ENCODE data around the gene RPS21. TPM values are rescaled to one million over a fixed set of nuclear protein-coding genes. Genes with fewer than 3 reads are reported as not detected.

Gene RPS21
- total and polyA plus RNA-seq, 2 of the 4 experiments (the other 2 are of a cell fraction): 2,710 to 4,298 TPM

DNA sequence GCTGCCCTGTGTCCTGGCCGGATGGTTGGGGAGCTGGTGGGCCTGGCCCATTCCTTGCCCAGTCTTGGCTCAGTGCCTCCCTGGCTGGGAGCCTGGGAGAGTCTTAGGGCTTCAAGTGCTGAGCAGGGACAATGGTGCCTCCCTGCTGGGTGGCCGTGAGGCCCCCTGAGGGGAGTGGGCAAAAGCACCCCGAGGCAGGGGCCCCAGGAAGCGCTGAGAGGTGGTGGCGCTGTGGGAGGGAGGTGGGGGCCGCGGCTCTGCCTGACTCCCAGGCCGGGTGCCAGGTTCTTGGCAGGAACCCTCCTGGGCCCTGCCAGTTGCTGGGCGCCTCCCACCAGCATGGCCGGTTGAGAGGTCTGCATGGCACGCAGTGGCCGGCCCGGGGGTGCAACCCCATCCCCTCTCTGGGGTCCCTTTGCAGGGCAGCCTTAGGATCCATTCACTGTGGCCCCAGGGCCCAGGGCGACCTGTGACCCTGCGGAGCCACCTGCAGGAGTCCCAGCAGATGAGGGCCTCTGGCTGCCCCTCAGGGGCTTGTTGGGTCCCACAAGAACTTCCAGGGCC, 9.2 kb upstream of the RPS21 start:
- Histone ChIP-seq H3K36me3 (ENCODE audit: control insufficient read depth, insufficient read depth, low read length) (peaks cover 6% of the 10 kb centered on the region), H3K18ac (ENCODE audit: low read depth, low read length) (no peak overlapping the region), H3K23ac (ENCODE audit: low read depth, low read length) (no peak overlapping the region), H3K4me1 (ENCODE audit: control insufficient read depth, insufficient read depth, low read length) (peaks cover 30% of the 10 kb centered on the region), H4K91ac (ENCODE audit: insufficient read depth, low read depth, low read length) (no peak overlapping the region), H2BK15ac (ENCODE audit: low read depth, low read length) (no peak overlapping the region), H3K9me3 (ENCODE audit: control insufficient read depth, insufficient read depth, low read length) (no peaks in the 10 kb centered on the region), H2BK120ac (ENCODE audit: low read depth, low read length) (no peak overlapping the region), H4K20me1 (ENCODE audit: insufficient read depth, low read length) (peaks cover 9% of the 10 kb centered on the region), H2AK5ac (ENCODE audit: low read depth, low read length) (no peak overlapping the region), H3K14ac (replicated peaks; ENCODE audit: low read depth, low read length) (no peak overlapping the region), H3K4me3 (ENCODE audit: insufficient read depth, low read depth, low read length) (no peak overlapping the region), H3K9ac (ENCODE audit: low read depth, low read length) (no peak overlapping the region), H2AFZ (replicated peaks; ENCODE audit: low read length, poor library complexity) (peak overlapping the region; percentile 78), H3K27ac (ENCODE audit: insufficient read depth, low read length) (no peak overlapping the region), H3K56ac (ENCODE audit: extremely low read depth, insufficient read depth, low read length) (no peak overlapping the region), H2BK20ac (ENCODE audit: low read depth, low read length) (no peak overlapping the region), H3K27me3 (ENCODE audit: control insufficient read depth, insufficient read depth, low read length) (no peaks in the 10 kb centered on the region), H3K9me1 (ENCODE audit: insufficient read depth, low read length) (peaks cover 16% of the 10 kb centered on the region), H4K8ac (ENCODE audit: low read depth in 2 of 2, low read length in 2 of 2) (no peak overlapping the region), H2AK9ac (replicated peaks; ENCODE audit: low read depth, low read length, poor library complexity) (peak overlapping the region; percentile 55), H3K4ac (ENCODE audit: low read depth, low read length) (peak overlapping the region; percentile 16; the same call in 1 of the 2 replicates), H4K5ac (ENCODE audit: low read depth, low read length) (no peak overlapping the region), H3K4me2 (ENCODE audit: low read depth, low read length) (no peak overlapping the region), H3K79me1 (ENCODE audit: low read depth in 1 of 2, low read length in 2 of 2) (peaks cover 5 to 28% of the 10 kb centered on the region in 2 experiments; a peak in 2 of 4 replicates), H2BK5ac (ENCODE audit: low read depth, low read length, poor library complexity, severe bottlenecking) (no peak overlapping the region)
- dilution Hi-C loops (cut with HindIII; ENCODE audit: low sequenced_read_pairs, unreplicated experiment) (loop anchor here (25.0 kb wide), 1 partner anchor 90 kb away; no protein-coding TSS in a partner anchor), in situ Hi-C loops (cut with MboI; ENCODE audit: low sequenced_read_pairs) (loop anchor here (25.0 kb wide), 1 partner anchor 365 kb away; no protein-coding TSS in a partner anchor), intact Hi-C loops (cut with micrococcal nuclease) (no loop called here)
- no TSS peak for BruUV-seq (replicated peaks)
- no peak for DNase-seq
- CTCF ChIA-PET: no interaction called here
- no peak for TF ChIP-seq CHD1 (IDR thresholded peaks at IDR 0.05; ENCODE audit: low read depth, low read length)
- TF ChIP-seq RCOR1 (IDR thresholded peaks at IDR 0.05; ENCODE audit: insufficient replicate concordance, low read length): no peak
- TF ChIP-seq NFE2L2 (IDR thresholded peaks at IDR 0.05; ENCODE audit: low read depth, low read length): no peak
- 50% methylated on average over 4 of the region's 15 CpGs; no CpG with 5 or more reads in 1 of the 2 experiments for WGBS, 2 experiments (ENCODE audit: extremely low coverage in 2 of 2, insufficient read length in 1 of 2)
- ATAC-seq (ENCODE audit: low read depth): no peak
- POLR2A ChIA-PET (ENCODE audit: unreplicated experiment): no interaction called here

All from IMR-90 (cell line).